Astrocyte (in vitro differentiated cells and primary cell): ENCODE data around the gene KLB. TPM values are rescaled to one million over a fixed set of nuclear protein-coding genes. Genes with fewer than 3 reads are reported as not detected.

Experiments used
- DNase-seq: peaks from one replicate; pipeline ENCODE4 v3.0.0-alpha.2; 2010; ENCODE audit warnings: low read depth
- FAIRE-seq: peaks from 2 replicates; lab custom pipeline; 2011; peaks lifted over from hg19 to GRCh38; lab: Jason Lieb, UNC
- H2AFZ ChIP-seq: 2 replicates; pipeline ENCODE4 v1.6.0; 2012; ENCODE audit warnings: low read depth, low read length, inconsistent platforms
- H3K27ac ChIP-seq: 2 replicates; pipeline ENCODE4 v1.5.1; 2011; ENCODE audit warnings: low read depth, low read length, inconsistent platforms
- H3K27me3 ChIP-seq: 2 replicates; pipeline ENCODE4 v1.6.0; 2011; ENCODE audit warnings: low read length, inconsistent platforms; ENCODE audit not compliant: insufficient read depth
- H3K36me3 ChIP-seq: 2 replicates; pipeline ENCODE4 v1.5.1; 2011; ENCODE audit warnings: low read length, inconsistent platforms; ENCODE audit not compliant: insufficient read depth
- H3K4me1 ChIP-seq: 2 replicates; pipeline ENCODE4 v1.5.1; 2011; ENCODE audit warnings: low read length, inconsistent platforms; ENCODE audit not compliant: insufficient read depth
- H3K4me2 ChIP-seq: 2 replicates; pipeline ENCODE4 v1.6.0; 2012; ENCODE audit warnings: low read length, inconsistent platforms
- H3K4me3 ChIP-seq: 2 replicates; pipeline ENCODE4 v1.5.1; 2011; ENCODE audit warnings: low read depth, mild to moderate bottlenecking, low read length, inconsistent platforms; ENCODE audit not compliant: insufficient read depth
- H3K79me2 ChIP-seq: 2 replicates; pipeline ENCODE4 v1.6.0; 2012; ENCODE audit warnings: mild to moderate bottlenecking, low read length, inconsistent platforms; ENCODE audit not compliant: insufficient read depth
- H3K9ac ChIP-seq: 2 replicates; pipeline ENCODE4 v1.6.0; 2012; ENCODE audit warnings: mild to moderate bottlenecking, low read length, inconsistent platforms
- H3K9me3 ChIP-seq: 2 replicates; pipeline ENCODE4 v1.5.1; 2012; ENCODE audit warnings: low read depth, mild to moderate bottlenecking, low read length, inconsistent platforms; ENCODE audit not compliant: insufficient read depth
- H4K20me1 ChIP-seq: 2 replicates; pipeline ENCODE4 v1.6.0; 2012; ENCODE audit warnings: low read length, inconsistent platforms; ENCODE audit not compliant: insufficient read depth
- H3K27ac Mint-ChIP-seq: one replicate; pipeline ENCODE4 v1.8.0; 2021; ENCODE audit warnings: mild to moderate bottlenecking, mixed read lengths; ENCODE audit not compliant: unreplicated experiment
- H3K27me3 Mint-ChIP-seq: one replicate; pipeline ENCODE4 v1.8.0; 2021; ENCODE audit warnings: low read depth, mixed read lengths; ENCODE audit not compliant: unreplicated experiment
- H3K36me3 Mint-ChIP-seq: one replicate; pipeline ENCODE4 v1.8.0; 2021; ENCODE audit warnings: low read depth, mixed read lengths; ENCODE audit not compliant: unreplicated experiment
- H3K4me1 Mint-ChIP-seq: one replicate; pipeline ENCODE4 v1.8.0; 2021; ENCODE audit warnings: low read depth, mixed read lengths; ENCODE audit not compliant: unreplicated experiment
- H3K4me3 Mint-ChIP-seq: one replicate; pipeline ENCODE4 v1.8.0; 2021; ENCODE audit warnings: mild to moderate bottlenecking, moderate library complexity, mixed read lengths; ENCODE audit not compliant: unreplicated experiment
- H3K9me3 Mint-ChIP-seq: one replicate; pipeline ENCODE4 v1.8.0; 2021; ENCODE audit warnings: mild to moderate bottlenecking, mixed read lengths; ENCODE audit not compliant: unreplicated experiment
- CTCF ChIP-seq: IDR thresholded peaks from 2 replicates; pipeline ENCODE4 v1.5.1; 2011; ENCODE audit warnings: low read depth, mild to moderate bottlenecking, inconsistent platforms, low read length, moderate library complexity; ENCODE audit not compliant: insufficient read depth
- EZH2 ChIP-seq: IDR thresholded peaks from 2 replicates; pipeline ENCODE4 v1.6.1; 2012; ENCODE audit warnings: mild to moderate bottlenecking, low read length, inconsistent platforms; ENCODE audit not compliant: insufficient read depth
- total RNA-seq: library from RNA; stranded (reverse); gene quantifications from 2 replicates; pipeline ENCODE4 v1.2.1, GENCODE V29; 2021

KLB gene
- total RNA-seq, 1 donor from 2014 or later, result not detected

GRCh38 chr4:39484582-39485272 lies 78.0 kb downstream of the KLB start:
- no peak overlapping the region for H3K4me3 ChIP-seq
- Mint-ChIP-seq H3K27me3 (no peaks in the 10 kb centered on the region), H3K4me3 (no peak overlapping the region), H3K27ac (no peak overlapping the region), H3K9me3 (peaks cover 13% of the 10 kb centered on the region), H3K36me3 (peaks cover 6% of the 10 kb centered on the region), H3K4me1 (no peaks in the 10 kb centered on the region)
- no peaks in the 10 kb centered on the region for H4K20me1 ChIP-seq
- H3K36me3 ChIP-seq, result no peaks in the 10 kb centered on the region
- DNase-seq (no peak), FAIRE-seq (no peak)
- no peak overlapping the region for H3K4me2 ChIP-seq
- H2AFZ ChIP-seq, result no peak overlapping the region
- no peak overlapping the region for H3K9ac ChIP-seq
- H3K27ac ChIP-seq, result no peak overlapping the region
- no peaks in the 10 kb centered on the region for H3K27me3 ChIP-seq
- peaks cover 4% of the 10 kb centered on the region for H3K9me3 ChIP-seq
- no peaks in the 10 kb centered on the region for H3K79me2 ChIP-seq
- TF ChIP-seq CTCF (no peak), EZH2 (no peak)
- H3K4me1 ChIP-seq, result no peaks in the 10 kb centered on the region

DNA sequence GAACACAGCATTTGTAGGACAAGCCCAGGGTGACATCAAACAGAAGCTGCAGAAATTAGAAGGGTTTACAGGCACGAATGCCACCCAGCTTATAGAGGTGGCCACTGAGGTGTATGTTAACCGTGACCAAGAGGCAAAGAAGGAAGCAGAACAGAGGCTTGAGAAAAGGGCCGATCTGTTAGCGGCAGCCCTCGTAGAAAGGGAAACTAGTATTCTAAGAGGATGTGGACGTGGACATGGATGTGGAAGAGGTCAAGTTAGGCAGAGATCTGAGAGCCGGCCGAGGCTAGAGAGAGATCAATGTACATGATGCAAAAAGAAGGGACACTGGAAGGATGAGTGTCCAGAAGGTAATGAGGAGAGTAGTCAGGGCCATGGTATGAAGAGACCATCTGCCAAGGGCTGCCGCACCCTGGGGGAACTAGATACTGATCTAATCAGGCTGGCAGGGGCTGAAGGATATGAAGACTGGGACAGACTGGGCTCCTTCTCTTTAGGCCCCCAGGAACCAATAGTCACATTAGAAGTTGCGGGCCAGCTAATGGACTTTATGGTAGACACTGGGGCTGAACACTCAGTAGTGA lies 79.6 kb downstream of the KLB start:
- FAIRE-seq (no peak), DNase-seq (no peak)
- H3K79me2 ChIP-seq, result no peaks in the 10 kb centered on the region
- Mint-ChIP-seq H3K4me1 (no peaks in the 10 kb centered on the region), H3K27ac (no peak overlapping the region), H3K4me3 (no peak overlapping the region), H3K9me3 (peaks cover 13% of the 10 kb centered on the region), H3K27me3 (no peaks in the 10 kb centered on the region), H3K36me3 (peaks cover 3% of the 10 kb centered on the region)
- no peak overlapping the region for H3K27ac ChIP-seq
- H3K27me3 ChIP-seq, result no peaks in the 10 kb centered on the region
- peaks cover 4% of the 10 kb centered on the region for H3K9me3 ChIP-seq
- H3K4me3 ChIP-seq, result no peak overlapping the region
- no peaks in the 10 kb centered on the region for H3K4me1 ChIP-seq
- no peak overlapping the region for H2AFZ ChIP-seq
- no peaks in the 10 kb centered on the region for H3K36me3 ChIP-seq
- H3K4me2 ChIP-seq, result no peak overlapping the region
- no peaks in the 10 kb centered on the region for H4K20me1 ChIP-seq
- no peak for TF ChIP-seq EZH2
- TF ChIP-seq CTCF, result no peak
- no peak overlapping the region for H3K9ac ChIP-seq

- Histone ChIP-seq H3K9me3 (no peaks in the 10 kb centered on the region), H3K27me3 (no peaks in the 10 kb centered on the region), H2AFZ (no peak overlapping the region), H3K4me2 (no peak overlapping the region), H4K20me1 (no peaks in the 10 kb centered on the region), H3K9ac (no peak overlapping the region), H3K27ac (no peak overlapping the region), H3K4me1 (no peaks in the 10 kb centered on the region), H3K4me3 (no peak overlapping the region), H3K79me2 (no peaks in the 10 kb centered on the region), H3K36me3 (no peaks in the 10 kb centered on the region)
- no peaks in the 10 kb centered on the region for H3K36me3 Mint-ChIP-seq
- FAIRE-seq (no peak), DNase-seq (no peak)
- TF ChIP-seq EZH2 (no peak), CTCF (no peak)
- no peaks in the 10 kb centered on the region for H3K27me3 Mint-ChIP-seq
- no peak overlapping the region for H3K27ac Mint-ChIP-seq
- H3K4me3 Mint-ChIP-seq, result no peak overlapping the region
- H3K9me3 Mint-ChIP-seq, result peaks cover 2% of the 10 kb centered on the region
- no peaks in the 10 kb centered on the region for H3K4me1 Mint-ChIP-seq
These were observed 83.6 kb downstream of the KLB start for GRCh38 chr4:39490322-39490721.
